ENCODE results near the gene ZFYVE16. TPM values are rescaled to one million over a fixed set of nuclear protein-coding genes. Genes with fewer than 3 reads are reported as not detected.

The ZFYVE16 gene
- total RNA-seq, 4 donors from 2014 or later = 31.8 to 64.7 (median 45.2) TPM

- WGBS, 2 donors = 88 to 89% methylated on average over 8 of the region's 8 CpGs
Observed at GRCh38 chr5:80369521-80369920, 38.3 kb upstream of the ZFYVE16 start.

DNA sequence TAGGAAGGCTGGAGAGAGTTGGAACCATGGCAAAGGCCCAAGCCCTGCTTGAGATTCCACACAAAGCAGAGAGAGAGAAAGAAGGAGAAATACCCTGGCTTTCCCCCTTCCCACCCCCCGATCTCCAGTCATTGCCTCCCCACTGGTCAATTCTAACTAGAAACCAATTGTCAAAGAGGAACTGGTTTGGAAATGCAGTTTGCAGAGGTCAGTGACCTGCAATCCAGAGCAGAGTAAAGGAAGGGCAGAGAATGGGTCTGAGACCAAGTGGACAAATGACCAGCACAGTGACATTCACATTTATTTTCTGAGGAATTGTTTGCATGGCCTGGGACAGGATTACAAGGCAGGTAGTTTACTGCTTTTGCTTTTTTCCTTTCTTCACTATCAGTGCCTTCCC, 37.5 kb upstream of the ZFYVE16 start:
- DNase-seq = no peak
- Histone ChIP-seq H3K27me3 (no peaks in the 10 kb centered on the region), H3K4me1 (no peaks in the 10 kb centered on the region), H3K4me3 (replicated peaks in 1 of 3) (no peak overlapping the region), H3K27ac (no peak overlapping the region), H3K9me3 (no peaks in the 10 kb centered on the region), H3K36me3 (no peaks in the 10 kb centered on the region)
- WGBS, 2 donors = 56 to 65% methylated on average over 1 of the region's 1 CpG
- intact Hi-C loops (cut with DNase I) = no loop called here
- TF ChIP-seq CTCF (IDR thresholded peaks at IDR 0.05) (no peak), POLR2A (IDR thresholded peaks at IDR 0.05) (no peak)

More at GRCh38 chr5:80369521-80369920, 38.3 kb upstream of the ZFYVE16 start:
- Histone ChIP-seq H3K4me1 (no peaks in the 10 kb centered on the region), H3K27ac (no peak overlapping the region), H3K27me3 (no peaks in the 10 kb centered on the region), H3K36me3 (no peaks in the 10 kb centered on the region), H3K4me3 (replicated peaks in 1 of 3) (no peak overlapping the region), H3K9me3 (no peaks in the 10 kb centered on the region)
- TF ChIP-seq CTCF (IDR thresholded peaks at IDR 0.05) (no peak), POLR2A (IDR thresholded peaks at IDR 0.05) (no peak)
- no peak for DNase-seq
- intact Hi-C loops (cut with DNase I) = no loop called here

DNA sequence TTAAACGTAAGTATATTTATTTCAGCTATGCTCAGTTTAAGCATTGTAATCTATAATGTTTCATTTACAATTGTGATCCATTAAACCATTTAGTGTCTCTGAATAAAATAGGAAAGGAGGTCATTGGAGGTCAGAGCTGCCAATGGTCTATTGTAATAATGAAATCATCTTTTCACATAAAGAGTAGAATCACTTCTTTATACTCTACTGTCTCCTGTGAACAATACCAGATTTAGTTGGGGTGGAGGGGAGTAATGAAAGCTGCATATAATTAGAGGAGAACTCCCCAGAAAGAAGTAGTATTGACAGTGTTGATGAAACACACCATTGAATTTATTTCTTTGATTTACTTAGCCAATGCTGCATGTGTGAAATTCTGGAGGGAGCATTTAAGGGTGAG, 35.1 kb upstream of the ZFYVE16 start:
- H3K9me3 ChIP-seq = no peaks in the 10 kb centered on the region
- DNase-seq = no peak
- H3K27ac ChIP-seq = no peak overlapping the region
- TF ChIP-seq CTCF (IDR thresholded peaks at IDR 0.05) (no peak), POLR2A (IDR thresholded peaks at IDR 0.05) (no peak)
- H3K36me3 ChIP-seq = no peaks in the 10 kb centered on the region
- 93 to 95% methylated on average over 1 of the region's 1 CpG for WGBS, 2 donors
- no peaks in the 10 kb centered on the region for H3K27me3 ChIP-seq
- H3K4me3 ChIP-seq (replicated peaks in 1 of 3) = no peak overlapping the region
- intact Hi-C loops (cut with DNase I) = no loop called here
- H3K4me1 ChIP-seq = no peaks in the 10 kb centered on the region

- no peak for DNase-seq
- intact Hi-C loops (cut with DNase I) = no loop called here
- Histone ChIP-seq H3K27ac (no peak overlapping the region), H3K4me3 (replicated peaks in 1 of 3) (no peak overlapping the region), H3K36me3 (no peaks in the 10 kb centered on the region), H3K4me1 (no peaks in the 10 kb centered on the region), H3K9me3 (no peaks in the 10 kb centered on the region), H3K27me3 (no peaks in the 10 kb centered on the region)
- 96 to 98% methylated on average over 3 of the region's 3 CpGs for WGBS, 2 donors
- no peak for TF ChIP-seq CTCF (IDR thresholded peaks at IDR 0.05)
- TF ChIP-seq POLR2A (IDR thresholded peaks at IDR 0.05) = no peak
Observed at GRCh38 chr5:80374188-80374587, 33.7 kb upstream of the ZFYVE16 start.

- H3K36me3 ChIP-seq = no peaks in the 10 kb centered on the region
- H3K9me3 ChIP-seq = no peaks in the 10 kb centered on the region
- H3K4me1 ChIP-seq = no peaks in the 10 kb centered on the region
- TF ChIP-seq CTCF (IDR thresholded peaks at IDR 0.05) (no peak), POLR2A (IDR thresholded peaks at IDR 0.05) (no peak)
- intact Hi-C loops (cut with DNase I) = no loop called here
- DNase-seq = no peak
- no peak overlapping the region for H3K27ac ChIP-seq
- 90 to 95% methylated on average over 3 of the region's 3 CpGs for whole genome bisulfite sequencing, 2 donors
- no peak overlapping the region for H3K4me3 ChIP-seq (replicated peaks in 1 of 3)
- H3K27me3 ChIP-seq = no peaks in the 10 kb centered on the region
Observed at GRCh38 chr5:80376557-80376956, 31.3 kb upstream of the ZFYVE16 start.

Measured in thyroid gland (tissue), 4 donors.